H9 (cell line): ENCODE measurements around the gene WNT7B. TPM values are rescaled to one million over a fixed set of nuclear protein-coding genes. Genes with fewer than 3 reads are reported as not detected.

ENCODE experiments used
- DNase-seq: peaks from one replicate; pipeline ENCODE4 v3.0.0-alpha.2; 2017
- H2AFZ ChIP-seq: one replicate; pipeline ENCODE4 v1.6.1; 2013; ENCODE audit warnings: mild to moderate bottlenecking, low read length, control low read depth, moderate library complexity
- H2AK5ac ChIP-seq: 2 replicates; pipeline ENCODE4 v1.6.1; 2013; ENCODE audit warnings: low read length, control low read depth, mixed read lengths; ENCODE audit not compliant: insufficient read length
- H2BK120ac ChIP-seq: one replicate; pipeline ENCODE4 v1.6.1; 2013; ENCODE audit warnings: low read depth, mild to moderate bottlenecking, low read length, control low read depth, inconsistent platforms; ENCODE audit not compliant: poor library complexity, severe bottlenecking
- H2BK12ac ChIP-seq: 2 replicates; pipeline ENCODE4 v1.6.1; 2013; ENCODE audit warnings: low read length, control low read depth, mixed read lengths, low read depth; ENCODE audit not compliant: insufficient read length
- H2BK15ac ChIP-seq: 2 replicates; pipeline ENCODE4 v1.6.1; 2013; ENCODE audit warnings: low read depth, low read length, control low read depth
- H2BK20ac ChIP-seq: one replicate; pipeline ENCODE4 v1.6.1; 2013; ENCODE audit warnings: low read depth, mild to moderate bottlenecking, low read length, control low read depth, inconsistent platforms; ENCODE audit not compliant: poor library complexity, severe bottlenecking
- H2BK5ac ChIP-seq: 2 replicates; pipeline ENCODE4 v1.6.1; 2013; ENCODE audit warnings: low read length, control low read depth, mixed read lengths; ENCODE audit not compliant: insufficient read length
- H3K14ac ChIP-seq: 2 replicates; pipeline ENCODE4 v1.6.1; 2013; ENCODE audit warnings: low read length, control low read depth; ENCODE audit not compliant: insufficient read depth
- H3K18ac ChIP-seq: 2 replicates; pipeline ENCODE4 v1.6.1; 2013; ENCODE audit warnings: low read depth, mild to moderate bottlenecking, mixed read lengths, low read length, control low read depth; ENCODE audit not compliant: insufficient read length
- H3K23ac ChIP-seq: 2 replicates; pipeline ENCODE4 v1.6.1; 2013; ENCODE audit warnings: low read length, control low read depth, mixed read lengths, low read depth; ENCODE audit not compliant: insufficient read length
- H3K23me2 ChIP-seq: 2 replicates; pipeline ENCODE4 v1.6.1; 2013; ENCODE audit warnings: low read depth, mild to moderate bottlenecking, mixed read lengths, low read length, control low read depth; ENCODE audit not compliant: insufficient read length, poor library complexity, severe bottlenecking
- H3K27ac ChIP-seq: 2 replicates; pipeline ENCODE4 v1.5.1; 2013; ENCODE audit warnings: low read length, control low read depth, mixed read lengths, low read depth; ENCODE audit not compliant: insufficient read length
- H3K27me3 ChIP-seq: 2 replicates; pipeline ENCODE4 v1.6.1; 2013; ENCODE audit warnings: low read length, control low read depth, inconsistent platforms; ENCODE audit not compliant: insufficient read depth
- H3K4ac ChIP-seq: 2 replicates; pipeline ENCODE4 v1.6.1; 2013; ENCODE audit warnings: low read depth, mild to moderate bottlenecking, control low read depth, inconsistent platforms, low read length, moderate library complexity
- H3K4me1 ChIP-seq: 2 replicates; pipeline ENCODE4 v1.6.1; 2013; ENCODE audit warnings: low read length, control low read depth, inconsistent platforms; ENCODE audit not compliant: insufficient read depth
- H3K4me2 ChIP-seq: 2 replicates; pipeline ENCODE4 v1.6.1; 2013; ENCODE audit warnings: low read length, control low read depth, mixed read lengths; ENCODE audit not compliant: insufficient read length, insufficient read depth
- H3K56ac ChIP-seq: 2 replicates; pipeline ENCODE4 v1.6.1; 2013; ENCODE audit warnings: low read depth, mild to moderate bottlenecking, mixed read lengths, low read length, control low read depth; ENCODE audit not compliant: insufficient read length
- H3K79me1 ChIP-seq: 2 replicates; pipeline ENCODE4 v1.6.1; 2013; ENCODE audit warnings: low read depth, mild to moderate bottlenecking, moderate library complexity, low read length, control low read depth, inconsistent platforms; ENCODE audit not compliant: insufficient read depth, poor library complexity, severe bottlenecking
- H3K79me2 ChIP-seq: 2 replicates; pipeline ENCODE4 v1.6.1; 2013; ENCODE audit warnings: low read length, control low read depth, inconsistent platforms; ENCODE audit not compliant: insufficient read depth
- H3K9ac ChIP-seq: 2 replicates; pipeline ENCODE4 v1.6.1; 2013; ENCODE audit warnings: low read length, control low read depth, mixed read lengths; ENCODE audit not compliant: insufficient read length; ENCODE audit errors: extremely low read depth
- H3K9me3 ChIP-seq: one replicate; pipeline ENCODE4 v1.6.1; 2013; ENCODE audit warnings: low read depth, low read length, inconsistent platforms; ENCODE audit not compliant: control insufficient read depth
- H3T11ph ChIP-seq: one replicate; pipeline ENCODE4 v1.6.1; 2013; ENCODE audit warnings: mild to moderate bottlenecking, low read length, control low read depth, inconsistent platforms
- H4K20me1 ChIP-seq: one replicate; pipeline ENCODE4 v1.6.1; 2013; ENCODE audit not compliant: control insufficient read depth, insufficient read length, insufficient read depth
- H4K5ac ChIP-seq: 2 replicates; pipeline ENCODE4 v1.6.1; 2013; ENCODE audit warnings: low read depth, mild to moderate bottlenecking, mixed read lengths, low read length, control low read depth; ENCODE audit not compliant: insufficient read length
- H4K8ac ChIP-seq: replicated peaks from 2 replicates; pipeline ENCODE4 v1.6.1; 2013; ENCODE audit warnings: low read length, control low read depth, mixed read lengths, low read depth; ENCODE audit not compliant: insufficient read length
- H4K91ac ChIP-seq: 2 replicates; pipeline ENCODE4 v1.6.1; 2013; ENCODE audit warnings: low read depth, mild to moderate bottlenecking, moderate library complexity, mixed read lengths, low read length, control low read depth; ENCODE audit not compliant: insufficient read length
- H3K27ac Mint-ChIP-seq, 3 experiments: 2 replicates in 2 of 3; 3 replicates in 1 of 3; pipeline ENCODE4 v1.8.0; 2020 to 2021; ENCODE audit warnings: mixed read lengths in 3 of 3, mild to moderate bottlenecking in 1 of 3, moderate library complexity in 1 of 3
- H3K27me3 Mint-ChIP-seq: 2 replicates; pipeline ENCODE4 v1.8.0; 2021; ENCODE audit warnings: low read depth, mild to moderate bottlenecking, moderate library complexity, mixed read lengths
- H3K36me3 Mint-ChIP-seq, 3 experiments: 2 replicates in 2 of 3; 3 replicates in 1 of 3; pipeline ENCODE4 v1.8.0; 2020 to 2021; ENCODE audit warnings: low read depth in 3 of 3, mixed read lengths in 3 of 3; ENCODE audit not compliant: insufficient read depth in 1 of 3
- H3K4me1 Mint-ChIP-seq, 2 experiments: 2 replicates each; pipeline ENCODE4 v1.8.0; 2020; ENCODE audit warnings: mixed read lengths in 2 of 2
- H3K4me3 Mint-ChIP-seq, 2 experiments: 2 replicates in 1 of 2; 3 replicates in 1 of 2; pipeline ENCODE4 v1.8.0; 2020 to 2021; ENCODE audit warnings: mild to moderate bottlenecking in 2 of 2, mixed read lengths in 2 of 2, moderate library complexity in 1 of 2
- H3K9me3 Mint-ChIP-seq, 2 experiments: 2 replicates in 1 of 2; 3 replicates in 1 of 2; pipeline ENCODE4 v1.8.0; 2020; ENCODE audit warnings: mild to moderate bottlenecking in 2 of 2, mixed read lengths in 2 of 2, moderate library complexity in 1 of 2
- CTCF ChIP-seq: fragments of 200-600 bp; sonication (generic); conservative IDR thresholded peaks from 3 replicates; pipeline ENCODE4 v1.8.0; 2021; ENCODE audit warnings: antibody characterized with exemption, mild to moderate bottlenecking
- WGBS: extraction: QIAGEN DNeasy Blood & Tissue Kit; methylation state at CpG from one replicate; pipeline ENCODE4 v1.1.7; 2013; ENCODE audit warnings: missing lambda C conversion rate, low lambda C conversion rate, mixed read lengths; ENCODE audit not compliant: insufficient read length; ENCODE audit errors: extremely low coverage; 5-methylcytosine and 5-hydroxymethylcytosine counted together
- total RNA-seq: library from RNA; stranded (reverse); gene quantifications from 2 replicates; pipeline ENCODE4 v1.2.1, GENCODE V29; 2021

Gene WNT7B
- total RNA-seq, 1 experiment from 2014 or later: 0.09 TPM

- H3K4me2 ChIP-seq: no peak overlapping the region
Observed at GRCh38 chr22:45910928-45911467, 66.0 kb downstream of the WNT7B start.

More at GRCh38 chr22:45910928-45911467, 66.0 kb downstream of the WNT7B start:
- no peak for TF ChIP-seq CTCF
- Histone ChIP-seq H2BK5ac (no peak overlapping the region), H2BK120ac (no peak overlapping the region), H4K8ac (no peak overlapping the region), H4K20me1 (no peaks in the 10 kb centered on the region), H2BK15ac (no peak overlapping the region), H2AFZ (no peak overlapping the region), H2BK12ac (no peak overlapping the region), H3K23me2 (no peaks in the 10 kb centered on the region), H3K79me1 (no peaks in the 10 kb centered on the region), H3K9ac (no peak overlapping the region), H2AK5ac (no peak overlapping the region), H3K4ac (no peak overlapping the region), H3K56ac (no peak overlapping the region), H3K27me3 (no peaks in the 10 kb centered on the region), H3K23ac (no peak overlapping the region), H3K9me3 (no peaks in the 10 kb centered on the region), H3K4me1 (no peaks in the 10 kb centered on the region), H3K14ac (no peak overlapping the region), H2BK20ac (no peak overlapping the region), H4K5ac (no peak overlapping the region), H3K18ac (no peak overlapping the region), H3T11ph (no peak overlapping the region), H3K27ac (no peak overlapping the region), H4K91ac (no peak overlapping the region), H3K79me2 (no peaks in the 10 kb centered on the region)
- no peak for DNase-seq
- Mint-ChIP-seq H3K27ac (no peak overlapping the region), H3K27me3 (peaks cover 18% of the 10 kb centered on the region), H3K9me3 (peaks cover 0 to 7% of the 10 kb centered on the region in 2 experiments; a peak in 3 of 5 replicates), H3K4me3 (no peak overlapping the region; a peak in 1 of 5 replicates), H3K4me1 (peaks cover 3 to 11% of the 10 kb centered on the region in 2 experiments; a peak in 2 of 4 replicates), H3K36me3 (no peaks in the 10 kb centered on the region; a peak in 1 of 7 replicates)
- no CpG with 5 or more reads among the region's 17 CpGs for WGBS
